HepG2 (cell line): ENCODE data around the gene TMEM127. TPM values are rescaled to one million over a fixed set of nuclear protein-coding genes. Genes with fewer than 3 reads are reported as not detected.

Experiments used
- ADNP ChIP-seq: sonication (generic); formaldehyde crosslinking; IDR thresholded peaks from 2 replicates; pipeline ENCODE4 v1.4.0; 2020; ENCODE audit warnings: missing genetic modification reagents
- AKAP8 ChIP-seq: sonication (generic); formaldehyde crosslinking; IDR thresholded peaks from 2 replicates; pipeline ENCODE4 v1.5.1; 2020; ENCODE audit warnings: mild to moderate bottlenecking, missing genetic modification reagents
- ARNT2 ChIP-seq: sonication (generic); formaldehyde crosslinking; IDR thresholded peaks from 2 replicates; pipeline ENCODE4 v1.8.0; 2022; ENCODE audit warnings: mild to moderate bottlenecking, low read depth, missing genetic modification reagents, moderate library complexity
- CREB1 ChIP-seq, 2 experiments: fragments of 450-650 bp in 1 of 2; IDR thresholded peaks; 2 replicates each; pipeline ENCODE4 v1.6.1; 2016 to 2017; ENCODE audit warnings: control low read depth in 1 of 2, mild to moderate bottlenecking in 1 of 2, missing compliant biosample characterization in 1 of 2, missing genetic modification characterization in 1 of 2
- EED ChIP-seq: sonication (generic); formaldehyde crosslinking; IDR thresholded peaks from 2 replicates; pipeline ENCODE4 v1.5.0; 2020; ENCODE audit warnings: mild to moderate bottlenecking, missing genetic modification reagents
- FIP1L1 ChIP-seq: fragments of 200-400 bp; formaldehyde crosslinking; IDR thresholded peaks from 2 replicates; pipeline ENCODE4 v1.6.1; 2018; ENCODE audit warnings: low read depth, mild to moderate bottlenecking, low read length, moderate library complexity, borderline replicate concordance; ENCODE audit not compliant: insufficient read depth
- HHEX ChIP-seq: IDR thresholded peaks from 2 replicates; pipeline ENCODE4 v1.6.1; 2016; ENCODE audit warnings: control low read depth
- HOXA7 ChIP-seq: sonication (generic); formaldehyde crosslinking; IDR thresholded peaks from 2 replicates; pipeline ENCODE4 v1.8.1; 2022; ENCODE audit warnings: mild to moderate bottlenecking, missing genetic modification reagents, moderate library complexity
- NAIF1 ChIP-seq: sonication (generic); formaldehyde crosslinking; IDR thresholded peaks from 2 replicates; pipeline ENCODE4 v1.5.0; 2020; ENCODE audit warnings: mild to moderate bottlenecking, missing genetic modification reagents, borderline replicate concordance
- NR2C2 ChIP-seq: sonication (generic); formaldehyde crosslinking; IDR thresholded peaks from 2 replicates; pipeline ENCODE4 v1.4.0; 2020; ENCODE audit warnings: missing genetic modification reagents, mild to moderate bottlenecking, moderate library complexity, borderline replicate concordance
- POLR2AphosphoS5 ChIP-seq: IDR thresholded peaks from 2 replicates; pipeline ENCODE4 v1.6.1; 2012; ENCODE audit warnings: low read depth, low read length
- RBFOX2 ChIP-seq: fragments of 200-400 bp; formaldehyde crosslinking; IDR thresholded peaks from 2 replicates; pipeline ENCODE4 v1.6.1; 2017; ENCODE audit warnings: low read depth, mild to moderate bottlenecking, low read length
- RFX5 ChIP-seq: IDR thresholded peaks from 2 replicates; pipeline ENCODE4 v1.6.1; 2011; ENCODE audit warnings: low read depth, low read length, improper control_type of control experiment
- ZNF136 ChIP-seq: sonication (generic); formaldehyde crosslinking; IDR thresholded peaks from 2 replicates; pipeline ENCODE4 v1.8.1; 2022; ENCODE audit warnings: low read depth, mild to moderate bottlenecking, moderate library complexity, missing genetic modification reagents
- ZNF430 ChIP-seq: sonication (generic); formaldehyde crosslinking; IDR thresholded peaks from 2 replicates; pipeline ENCODE4 v1.9.0; 2021; ENCODE audit warnings: mild to moderate bottlenecking, missing genetic modification reagents
- ZNF552 ChIP-seq: sonication (generic); formaldehyde crosslinking; IDR thresholded peaks from 2 replicates; pipeline ENCODE4 v1.9.0; 2022; ENCODE audit warnings: missing genetic modification reagents, mild to moderate bottlenecking, borderline replicate concordance
- ZNF839 ChIP-seq: sonication (generic); formaldehyde crosslinking; IDR thresholded peaks from 2 replicates; pipeline ENCODE4 v1.4.0; 2020; ENCODE audit warnings: missing genetic modification reagents, mild to moderate bottlenecking, borderline replicate concordance
- ZSCAN9 ChIP-seq: IDR thresholded peaks from 2 replicates; pipeline ENCODE4 v1.6.1; 2016; ENCODE audit warnings: borderline replicate concordance
- polyA plus RNA-seq, 8 experiments: library from polyadenylated mRNA; depleted of rRNA in 3 of 8; stranded (reverse) in 7 of 8; unstranded in 1 of 8; fragments of >200 nt; fragmentation: Illumina TruSeq in 4 of 8; extraction: Trizol in 4 of 8; gene quantifications; 2 replicates each; pipeline versions ENCODE4 v1.2.1 to v1.2.3, GENCODE V29; 2011 to 2016; ENCODE audit warnings: low read depth in 4 of 8, missing spikeins in 1 of 8, mixed read lengths in 1 of 8; ENCODE audit not compliant: insufficient read depth in 1 of 8
- total RNA-seq, 5 experiments: library from RNA; depleted of rRNA; stranded (reverse); fragments of >200 nt; fragmentation: Illumina TruSeq; extraction: Trizol; gene quantifications; 2 replicates each; pipeline ENCODE4 v1.2.3, GENCODE V29; 2016; ENCODE audit warnings: low read depth in 1 of 5
- TF ChIP-seq, protein P1 (sequence below): sonication (generic); formaldehyde crosslinking; IDR thresholded peaks from 2 replicates; pipeline ENCODE4 v1.5.0; 2020; ENCODE audit warnings: mild to moderate bottlenecking, missing genetic modification reagents
- TF ChIP-seq, protein P2 (sequence below): sonication (generic); formaldehyde crosslinking; IDR thresholded peaks from 2 replicates; pipeline ENCODE4 v1.8.1; 2022; ENCODE audit warnings: low read depth, mild to moderate bottlenecking, missing genetic modification reagents
- TF ChIP-seq, protein P3 (sequence below): IDR thresholded peaks from 2 replicates; pipeline ENCODE4 v1.4.0; 2020; ENCODE audit warnings: mild to moderate bottlenecking, missing genetic modification reagents

The TMEM127 gene
- total and polyA plus RNA-seq, 2 of the 13 experiments (the other 11 are each of a cell fraction or from before 2014, with no cell fraction given): 21.5 to 33.9 TPM

DNA sequence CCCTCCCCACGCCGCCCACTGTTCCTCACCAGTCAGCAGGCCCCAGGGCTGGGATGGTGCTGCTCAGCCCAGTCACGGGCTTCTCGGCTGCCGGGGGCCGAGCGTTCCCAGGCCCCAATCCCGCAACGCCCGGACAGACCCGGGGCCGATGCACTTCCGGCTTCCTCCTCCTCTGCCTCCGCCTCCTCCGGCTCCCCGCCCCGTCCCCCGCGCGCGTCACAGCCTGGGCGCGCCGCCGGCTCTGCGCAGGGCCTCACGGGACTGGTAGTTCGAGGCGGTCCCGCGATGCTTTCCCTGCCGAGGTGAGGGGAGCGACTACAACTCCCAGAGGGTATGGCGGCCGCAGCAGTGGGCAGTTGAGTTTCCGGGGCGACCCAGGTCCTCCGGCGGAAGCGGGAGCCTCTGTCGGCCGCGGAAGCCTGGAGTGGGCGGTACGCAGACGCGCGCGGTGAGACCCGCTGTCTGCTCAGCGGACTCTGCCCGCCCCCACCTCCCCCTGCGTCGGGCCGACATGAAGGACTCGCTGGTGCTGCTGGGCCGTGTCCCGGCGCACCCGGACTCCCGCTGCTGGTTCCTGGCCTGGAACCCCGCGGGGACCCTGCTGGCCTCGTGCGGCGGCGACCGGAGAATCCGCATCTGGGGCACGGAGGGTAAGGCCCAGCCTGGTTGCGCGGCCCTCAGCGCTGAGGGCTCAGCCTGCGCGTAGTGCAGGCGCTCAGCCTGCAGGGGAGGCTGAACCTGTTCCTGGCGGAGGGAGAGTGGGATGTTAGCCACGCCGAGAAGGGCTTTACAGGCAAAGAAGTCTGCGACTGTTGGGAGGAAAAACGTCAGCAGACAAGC lies at the start of gene TMEM127, which contains the start of gene CIAO1 (continued):
- TF ChIP-seq, protein P1, sequence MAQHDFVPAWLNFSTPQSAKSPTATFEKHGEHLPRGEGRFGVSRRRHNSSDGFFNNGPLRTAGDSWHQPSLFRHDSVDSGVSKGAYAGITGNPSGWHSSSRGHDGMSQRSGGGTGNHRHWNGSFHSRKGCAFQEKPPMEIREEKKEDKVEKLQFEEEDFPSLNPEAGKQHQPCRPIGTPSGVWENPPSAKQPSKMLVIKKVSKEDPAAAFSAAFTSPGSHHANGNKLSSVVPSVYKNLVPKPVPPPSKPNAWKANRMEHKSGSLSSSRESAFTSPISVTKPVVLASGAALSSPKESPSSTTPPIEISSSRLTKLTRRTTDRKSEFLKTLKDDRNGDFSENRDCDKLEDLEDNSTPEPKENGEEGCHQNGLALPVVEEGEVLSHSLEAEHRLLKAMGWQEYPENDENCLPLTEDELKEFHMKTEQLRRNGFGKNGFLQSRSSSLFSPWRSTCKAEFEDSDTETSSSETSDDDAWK (CRISPR knock-in tag): no peak
- peak; percentile 90; the same call in 1 of the 2 replicates for TF ChIP-seq ZNF552 (CRISPR knock-in tag)
- TF ChIP-seq NAIF1 (CRISPR knock-in tag): peak; percentile 93
- peak; percentile 84 for TF ChIP-seq ZNF136 (CRISPR knock-in tag)
- TF ChIP-seq NR2C2 (CRISPR knock-in tag): peak; percentile 99
- TF ChIP-seq ZNF839 (CRISPR knock-in tag): no peak; the same call in 1 of the 2 replicates
- TF ChIP-seq HOXA7: no peak
- TF ChIP-seq AKAP8 (CRISPR knock-in tag): peak; percentile 91
- TF ChIP-seq ZNF430 (CRISPR knock-in tag): no peak; the same call in none of the 2 replicates
- TF ChIP-seq, protein P2, sequence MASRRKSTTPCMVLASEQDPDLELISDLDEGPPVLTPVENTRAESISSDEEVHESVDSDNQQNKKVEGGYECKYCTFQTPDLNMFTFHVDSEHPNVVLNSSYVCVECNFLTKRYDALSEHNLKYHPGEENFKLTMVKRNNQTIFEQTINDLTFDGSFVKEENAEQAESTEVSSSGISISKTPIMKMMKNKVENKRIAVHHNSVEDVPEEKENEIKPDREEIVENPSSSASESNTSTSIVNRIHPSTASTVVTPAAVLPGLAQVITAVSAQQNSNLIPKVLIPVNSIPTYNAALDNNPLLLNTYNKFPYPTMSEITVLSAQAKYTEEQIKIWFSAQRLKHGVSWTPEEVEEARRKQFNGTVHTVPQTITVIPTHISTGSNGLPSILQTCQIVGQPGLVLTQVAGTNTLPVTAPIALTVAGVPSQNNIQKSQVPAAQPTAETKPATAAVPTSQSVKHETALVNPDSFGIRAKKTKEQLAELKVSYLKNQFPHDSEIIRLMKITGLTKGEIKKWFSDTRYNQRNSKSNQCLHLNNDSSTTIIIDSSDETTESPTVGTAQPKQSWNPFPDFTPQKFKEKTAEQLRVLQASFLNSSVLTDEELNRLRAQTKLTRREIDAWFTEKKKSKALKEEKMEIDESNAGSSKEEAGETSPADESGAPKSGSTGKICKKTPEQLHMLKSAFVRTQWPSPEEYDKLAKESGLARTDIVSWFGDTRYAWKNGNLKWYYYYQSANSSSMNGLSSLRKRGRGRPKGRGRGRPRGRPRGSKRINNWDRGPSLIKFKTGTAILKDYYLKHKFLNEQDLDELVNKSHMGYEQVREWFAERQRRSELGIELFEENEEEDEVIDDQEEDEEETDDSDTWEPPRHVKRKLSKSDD: peak; percentile 82; the same call in 1 of the 2 replicates
- peak; percentile 86 for TF ChIP-seq POLR2AphosphoS5
- TF ChIP-seq RBFOX2: peak; percentile 99
- 0 out of 2 replicates have a peak, but pooled peaks have one; percentile 26 for TF ChIP-seq HHEX
- TF ChIP-seq, protein P3, sequence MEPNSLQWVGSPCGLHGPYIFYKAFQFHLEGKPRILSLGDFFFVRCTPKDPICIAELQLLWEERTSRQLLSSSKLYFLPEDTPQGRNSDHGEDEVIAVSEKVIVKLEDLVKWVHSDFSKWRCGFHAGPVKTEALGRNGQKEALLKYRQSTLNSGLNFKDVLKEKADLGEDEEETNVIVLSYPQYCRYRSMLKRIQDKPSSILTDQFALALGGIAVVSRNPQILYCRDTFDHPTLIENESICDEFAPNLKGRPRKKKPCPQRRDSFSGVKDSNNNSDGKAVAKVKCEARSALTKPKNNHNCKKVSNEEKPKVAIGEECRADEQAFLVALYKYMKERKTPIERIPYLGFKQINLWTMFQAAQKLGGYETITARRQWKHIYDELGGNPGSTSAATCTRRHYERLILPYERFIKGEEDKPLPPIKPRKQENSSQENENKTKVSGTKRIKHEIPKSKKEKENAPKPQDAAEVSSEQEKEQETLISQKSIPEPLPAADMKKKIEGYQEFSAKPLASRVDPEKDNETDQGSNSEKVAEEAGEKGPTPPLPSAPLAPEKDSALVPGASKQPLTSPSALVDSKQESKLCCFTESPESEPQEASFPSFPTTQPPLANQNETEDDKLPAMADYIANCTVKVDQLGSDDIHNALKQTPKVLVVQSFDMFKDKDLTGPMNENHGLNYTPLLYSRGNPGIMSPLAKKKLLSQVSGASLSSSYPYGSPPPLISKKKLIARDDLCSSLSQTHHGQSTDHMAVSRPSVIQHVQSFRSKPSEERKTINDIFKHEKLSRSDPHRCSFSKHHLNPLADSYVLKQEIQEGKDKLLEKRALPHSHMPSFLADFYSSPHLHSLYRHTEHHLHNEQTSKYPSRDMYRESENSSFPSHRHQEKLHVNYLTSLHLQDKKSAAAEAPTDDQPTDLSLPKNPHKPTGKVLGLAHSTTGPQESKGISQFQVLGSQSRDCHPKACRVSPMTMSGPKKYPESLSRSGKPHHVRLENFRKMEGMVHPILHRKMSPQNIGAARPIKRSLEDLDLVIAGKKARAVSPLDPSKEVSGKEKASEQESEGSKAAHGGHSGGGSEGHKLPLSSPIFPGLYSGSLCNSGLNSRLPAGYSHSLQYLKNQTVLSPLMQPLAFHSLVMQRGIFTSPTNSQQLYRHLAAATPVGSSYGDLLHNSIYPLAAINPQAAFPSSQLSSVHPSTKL (CRISPR knock-in tag): peak; percentile 63; the same call in 1 of the 2 replicates
- TF ChIP-seq ADNP (CRISPR knock-in tag): no peak
- peak; percentile 93 for TF ChIP-seq CREB1 (IDR thresholded peaks at IDR 0.05)
- TF ChIP-seq CREB1 (CRISPR knock-in tag; IDR thresholded peaks at IDR 0.05): peak; percentile 94
- peak; percentile 95 for TF ChIP-seq ZSCAN9 (CRISPR knock-in tag)
- TF ChIP-seq ARNT2 (CRISPR knock-in tag): peak; percentile 70; the same call in 1 of the 2 replicates
- TF ChIP-seq FIP1L1: 0 out of 2 replicates have a peak, but pooled peaks have one; percentile 76
- TF ChIP-seq RFX5: no peak; the same call in 1 of the 2 replicates
- TF ChIP-seq EED (CRISPR knock-in tag): 0 out of 2 replicates have a peak, but pooled peaks have one; percentile 51
